Measurements from ENCODE around the gene PLXDC2.

GRCh38 chr10:20234579-20234978 lies 418.3 kb downstream of the PLXDC2 start:
- no peak for TF ChIP-seq POLR2AphosphoS5 (IDR thresholded peaks at IDR 0.05)
- no peak for TF ChIP-seq CTCF (IDR thresholded peaks at IDR 0.05)
